SK-N-SH (cell line): ENCODE measurements around the gene TMEM150A. TPM values are rescaled to one million over a fixed set of nuclear protein-coding genes. Genes with fewer than 3 reads are reported as not detected.

Experiments used
- CTCF ChIA-PET: fragments of 300-600, 350-600 bp; formaldehyde crosslinking; extraction: SDS; loops from one replicate; lab custom pipeline; 2021; lab: Yijun Ruan, JAX
- POLR2A ChIA-PET: fragments of 350-600 bp; sonication (Branson Sonifier 250); formaldehyde crosslinking; extraction: SDS; loops from one replicate; lab custom pipeline; 2020; ENCODE audit warnings: antibody characterized with exemption, inconsistent platforms; lab: Yijun Ruan, JAX
- DNase-seq: peaks from one replicate; pipeline ENCODE4 v3.0.0; 2012
- H2AFZ ChIP-seq: fragments of 200-600 bp; sonication (generic); 2 replicates; pipeline ENCODE4 v1.8.1; 2016; ENCODE audit warnings: antibody characterized with exemption, mild to moderate bottlenecking, low read depth
- H3F3A ChIP-seq: fragments of 200-600 bp; sonication (generic); replicated peaks from 2 replicates; pipeline ENCODE3; 2016; ENCODE audit warnings: antibody characterized with exemption, mild to moderate bottlenecking; ENCODE audit not compliant: insufficient read depth
- H3K27ac ChIP-seq, 2 experiments: fragments of 200-500 bp in 1 of 2; fragments of 200-600 bp in 1 of 2; sonication (Bioruptor generic) in 1 of 2; sonication (generic), shearing (Covaris generic) in 1 of 2; 2 replicates each; pipeline versions ENCODE4 v1.5.1 to v1.6.1; 2014 to 2016; ENCODE audit warnings: low read depth in 2 of 2, inconsistent platforms in 1 of 2, low read length in 1 of 2, mild to moderate bottlenecking in 1 of 2, mixed read lengths in 1 of 2
- H3K27me3 ChIP-seq: fragments of 200-600 bp; sonication (generic), shearing (Covaris generic); 2 replicates; pipeline ENCODE4 v1.6.1; 2016; ENCODE audit warnings: mixed run types; ENCODE audit not compliant: insufficient read depth
- H3K36me3 ChIP-seq, 2 experiments: fragments of 200-500 bp in 1 of 2; fragments of 200-600 bp in 1 of 2; sonication (Bioruptor generic) in 1 of 2; sonication (generic) in 1 of 2; replicated peaks in 1 of 2; 2 replicates each; pipeline versions ENCODE3 to v1.5.1; 2014 to 2016; ENCODE audit warnings: low read length in 1 of 2, mild to moderate bottlenecking in 1 of 2; ENCODE audit not compliant: insufficient read depth in 2 of 2, control insufficient read depth in 1 of 2
- H3K4me1 ChIP-seq, 2 experiments: fragments of 200-500 bp in 1 of 2; fragments of 200-600 bp in 1 of 2; sonication (Bioruptor generic) in 1 of 2; sonication (generic), shearing (Covaris generic) in 1 of 2; 2 replicates each; pipeline versions ENCODE4 v1.5.1 to v1.6.1; 2014 to 2016; ENCODE audit warnings: low read depth in 1 of 2, low read length in 1 of 2, mixed run types in 1 of 2; ENCODE audit not compliant: insufficient read depth in 2 of 2, control insufficient read depth in 1 of 2
- H3K4me2 ChIP-seq: fragments of 200-600 bp; sonication (generic), shearing (Covaris generic); 2 replicates; pipeline ENCODE4 v1.6.1; 2017; ENCODE audit warnings: mixed run types
- H3K4me3 ChIP-seq, 2 experiments: fragments of 200-500 bp in 1 of 2; fragments of 200-600 bp in 1 of 2; sonication (Bioruptor generic) in 1 of 2; sonication (generic), shearing (Covaris generic) in 1 of 2; 2 replicates each; pipeline versions ENCODE4 v1.5.1 to v1.8.1; 2014 to 2016; ENCODE audit warnings: low read depth in 2 of 2, inconsistent platforms in 1 of 2, low read length in 1 of 2, mild to moderate bottlenecking in 1 of 2, mixed read lengths in 1 of 2, moderate library complexity in 1 of 2
- H3K79me2 ChIP-seq: fragments of 200-600 bp; sonication (generic); 2 replicates; pipeline ENCODE4 v1.8.1; 2017; ENCODE audit warnings: mild to moderate bottlenecking; ENCODE audit not compliant: insufficient read depth
- H3K9ac ChIP-seq: fragments of 200-600 bp; sonication (generic); 2 replicates; pipeline ENCODE4 v1.6.1; 2017; ENCODE audit warnings: mixed run types
- H3K9me2 ChIP-seq: fragments of 200-600 bp; sonication (generic); 2 replicates; pipeline ENCODE4 v1.6.1; 2017; ENCODE audit warnings: mixed run types
- H3K9me3 ChIP-seq: fragments of 200-600 bp; sonication (generic); 2 replicates; pipeline ENCODE4 v1.6.1; 2017; ENCODE audit warnings: mixed run types, mild to moderate bottlenecking, moderate library complexity
- H4K20me1 ChIP-seq: fragments of 200-600 bp; sonication (generic); 2 replicates; pipeline ENCODE4 v1.6.1; 2017; ENCODE audit warnings: mild to moderate bottlenecking, mixed run types; ENCODE audit not compliant: insufficient read depth
- CHD2 ChIP-seq: fragments of 150-350 bp; IDR thresholded peaks from 2 replicates; pipeline ENCODE4 v1.6.1; 2018; ENCODE audit warnings: low read length; ENCODE audit not compliant: partially characterized antibody
- ELF1 ChIP-seq: IDR thresholded peaks from 2 replicates; pipeline ENCODE4 v1.4.0; 2012
- EZH2phosphoT487 ChIP-seq: fragments of 200-600 bp; sonication (generic); IDR thresholded peaks from 2 replicates; pipeline ENCODE4 v1.6.1; 2017; ENCODE audit warnings: low read depth, mixed run types, mild to moderate bottlenecking, antibody characterized with exemption, moderate library complexity, borderline replicate concordance
- POLR2AphosphoS5 ChIP-seq: IDR thresholded peaks from 2 replicates; pipeline ENCODE4 v1.6.1; 2012; ENCODE audit warnings: low read depth, low read length
- RAD21 ChIP-seq: IDR thresholded peaks from 2 replicates; pipeline ENCODE4 v1.6.1; 2012; ENCODE audit warnings: mild to moderate bottlenecking, low read length
- RCOR1 ChIP-seq: fragments of 150-350 bp; IDR thresholded peaks from 2 replicates; pipeline ENCODE4 v1.6.1; 2017; ENCODE audit warnings: antibody characterized with exemption, low read length
- REST ChIP-seq: IDR thresholded peaks from 2 replicates; pipeline ENCODE4 v1.6.1; 2012; ENCODE audit warnings: mild to moderate bottlenecking, low read depth, low read length, moderate library complexity
- RFX5 ChIP-seq: IDR thresholded peaks from 2 replicates; pipeline ENCODE4 v1.6.1; 2012; ENCODE audit warnings: mild to moderate bottlenecking, improper control_type of control experiment, low read length
- TAF1 ChIP-seq: IDR thresholded peaks from 2 replicates; pipeline ENCODE4 v1.6.1; 2012; ENCODE audit warnings: low read depth, mild to moderate bottlenecking, low read length, moderate library complexity, borderline replicate concordance
- USF2 ChIP-seq: fragments of 150-350 bp; IDR thresholded peaks from 2 replicates; pipeline ENCODE4 v1.6.1; 2017; ENCODE audit warnings: antibody characterized with exemption, low read length, low read depth, borderline replicate concordance
- YY1 ChIP-seq: IDR thresholded peaks from 2 replicates; pipeline ENCODE4 v1.4.0; 2012; ENCODE audit warnings: low read depth, mild to moderate bottlenecking
- WGBS: methylation state at CpG from one replicate; pipeline ENCODE4 v1.1.6; 2017; ENCODE audit warnings: low lambda C conversion rate; 5-methylcytosine and 5-hydroxymethylcytosine counted together
- polyA plus RNA-seq, 3 experiments: library from polyadenylated mRNA; depleted of rRNA; stranded (reverse); fragments of >200 nt; gene quantifications; 2 replicates each; pipeline ENCODE4 v1.2.3, GENCODE V29; 2012
- TF ChIP-seq, protein P1 (sequence below): IDR thresholded peaks from 2 replicates; pipeline ENCODE4; 2012
- TF ChIP-seq, protein P2 (sequence below): IDR thresholded peaks from 2 replicates; pipeline ENCODE4 v1.4.0; 2012; ENCODE audit warnings: low read depth, borderline replicate concordance
- TF ChIP-seq, protein P3 (sequence below): IDR thresholded peaks from 2 replicates; pipeline ENCODE4 v1.4.0; 2012; ENCODE audit warnings: low read depth

The TMEM150A gene
- polyA plus RNA-seq, 1 of the 3 experiments (the other 2 are of a cell fraction): 20.2 TPM

- Histone ChIP-seq H3K9ac (peak overlapping the region; percentile 72), H3K27ac (peak overlapping the region; percentile 24 to 75; a peak in 3 of 4 replicates), H2AFZ (peak overlapping the region; percentile 71; the same call in 1 of the 2 replicates), H3K9me2 (no peaks in the 10 kb centered on the region), H3K4me1 (peaks cover 6 to 23% of the 10 kb centered on the region in 2 experiments; a peak in 2 of 4 replicates), H4K20me1 (no peaks in the 10 kb centered on the region), H3K4me3 (peak overlapping the region; percentile 93 to 98), H3K27me3 (no peaks in the 10 kb centered on the region)
- DNase-seq: peak; percentile 45
- WGBS: 31% methylated on average over 9 of the region's 36 CpGs
- TF ChIP-seq YY1: no peak
- no peak for TF ChIP-seq REST
- TF ChIP-seq POLR2AphosphoS5: peak; percentile 27; the same call in 1 of the 2 replicates
- TF ChIP-seq, protein P1, sequence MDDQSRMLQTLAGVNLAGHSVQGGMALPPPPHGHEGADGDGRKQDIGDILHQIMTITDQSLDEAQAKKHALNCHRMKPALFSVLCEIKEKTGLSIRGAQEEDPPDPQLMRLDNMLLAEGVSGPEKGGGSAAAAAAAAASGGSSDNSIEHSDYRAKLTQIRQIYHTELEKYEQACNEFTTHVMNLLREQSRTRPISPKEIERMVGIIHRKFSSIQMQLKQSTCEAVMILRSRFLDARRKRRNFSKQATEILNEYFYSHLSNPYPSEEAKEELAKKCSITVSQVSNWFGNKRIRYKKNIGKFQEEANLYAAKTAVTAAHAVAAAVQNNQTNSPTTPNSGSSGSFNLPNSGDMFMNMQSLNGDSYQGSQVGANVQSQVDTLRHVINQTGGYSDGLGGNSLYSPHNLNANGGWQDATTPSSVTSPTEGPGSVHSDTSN: no peak
- TF ChIP-seq, protein P2, sequence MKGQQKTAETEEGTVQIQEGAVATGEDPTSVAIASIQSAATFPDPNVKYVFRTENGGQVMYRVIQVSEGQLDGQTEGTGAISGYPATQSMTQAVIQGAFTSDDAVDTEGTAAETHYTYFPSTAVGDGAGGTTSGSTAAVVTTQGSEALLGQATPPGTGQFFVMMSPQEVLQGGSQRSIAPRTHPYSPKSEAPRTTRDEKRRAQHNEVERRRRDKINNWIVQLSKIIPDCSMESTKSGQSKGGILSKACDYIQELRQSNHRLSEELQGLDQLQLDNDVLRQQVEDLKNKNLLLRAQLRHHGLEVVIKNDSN: peak; percentile 61; the same call in 1 of the 2 replicates
- TF ChIP-seq, all 33 proteins: peak for 2
- Histone ChIP-seq H3K4me2 (peak overlapping the region; percentile 96), H3F3A (peaks cover 18% of the 10 kb centered on the region), H3K9me3 (no peaks in the 10 kb centered on the region), H3K36me3 (peaks cover 0 to 29% of the 10 kb centered on the region in 2 experiments), H3K79me2 (peaks cover 21% of the 10 kb centered on the region)
- POLR2A ChIA-PET: interaction anchor here (0.6 to 2.2 kb wide), 5 partner anchors 8 to 183 kb away, joined by 3 to 10 read pairs (median 7); partner anchors contain the start of genes C2orf68, MAT2A and SH2D6
- CTCF ChIA-PET: interaction anchor here (1.0 to 1.4 kb wide), 3 partner anchors 9 to 53 kb away, joined by 3 to 4 read pairs (median 3); partner anchors contain the start of gene C2orf68
These were observed 575 bp downstream of the TMEM150A start for GRCh38 chr2:85601771-85602475.

- peaks cover 0 to 32% of the 10 kb centered on the region in 2 experiments for H3K36me3 ChIP-seq
- H3K4me2 ChIP-seq: peak overlapping the region; percentile 96
- ChIA-PET CTCF (interaction anchor here (1.2 to 1.4 kb wide), 2 partner anchors 16 to 52 kb away, joined by 3 read pairs; no protein-coding TSS in a partner anchor), POLR2A (interaction anchor here (0.5 to 2.2 kb wide), 6 partner anchors 9 to 182 kb away, joined by 3 to 7 read pairs (median 5); partner anchors contain the start of genes C2orf68, MAT2A and SH2D6)
- H3K4me1 ChIP-seq: peaks cover 4 to 30% of the 10 kb centered on the region in 2 experiments; a peak in 2 of 4 replicates
- peaks cover 29% of the 10 kb centered on the region for H3K79me2 ChIP-seq
- no peak overlapping the region for H3K27ac ChIP-seq
- 77% methylated on average over 5 of the region's 6 CpGs for WGBS
- H3K9me2 ChIP-seq: no peaks in the 10 kb centered on the region
- H3K4me3 ChIP-seq: peak overlapping the region; percentile 93 to 98; a peak in 3 of 4 replicates
- H3K9ac ChIP-seq: peak overlapping the region; percentile 72; the same call in 1 of the 2 replicates
- H4K20me1 ChIP-seq: no peaks in the 10 kb centered on the region
- H2AFZ ChIP-seq: no peak overlapping the region
- peaks cover 15% of the 10 kb centered on the region for H3F3A ChIP-seq
- H3K9me3 ChIP-seq: no peaks in the 10 kb centered on the region
- DNase-seq: no peak
- H3K27me3 ChIP-seq: no peaks in the 10 kb centered on the region
- TF ChIP-seq RFX5 (no peak), EZH2phosphoT487 (no peak), ELF1 (no peak), RCOR1 (no peak), RAD21 (no peak), TAF1 (no peak), CHD2 (no peak), USF2 (no peak)
- TF ChIP-seq, protein P3, sequence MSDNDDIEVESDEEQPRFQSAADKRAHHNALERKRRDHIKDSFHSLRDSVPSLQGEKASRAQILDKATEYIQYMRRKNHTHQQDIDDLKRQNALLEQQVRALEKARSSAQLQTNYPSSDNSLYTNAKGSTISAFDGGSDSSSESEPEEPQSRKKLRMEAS: no peak
- TF ChIP-seq, protein P1: no peak
These were observed 1.3 kb downstream of the TMEM150A start for GRCh38 chr2:85600951-85601770.
